ENCODE results near the gene GYPB. TPM values are rescaled to one million over a fixed set of nuclear protein-coding genes. Genes with fewer than 3 reads are reported as not detected.
"Not testable (repeated sequence)": the region's sequence is repeated elsewhere in the genome, so short reads cannot be mapped to it uniquely, and the experiment has no call there.

The GYPB gene
- total and polyA plus RNA-seq, 2 donors from 2014 or later: not detected

GRCh38 chr4:144003205-144003889 lies 15.8 kb downstream of the GYPB start:
- H3K9ac ChIP-seq (ENCODE audit: low read length in 3 of 3); intact Hi-C loops (cut with DNase I); H3K4me3 ChIP-seq (ENCODE audit: low read length in 3 of 3); H3K9me3 ChIP-seq (ENCODE audit: control insufficient read depth in 2 of 3, insufficient read depth in 1 of 3, low read length in 3 of 3); H3K27me3 ChIP-seq (ENCODE audit: control insufficient read depth, insufficient read depth, low read length); DNase-seq; H3K4me1 ChIP-seq (ENCODE audit: control insufficient read depth in 2 of 3, insufficient read depth in 2 of 3, low read depth in 1 of 3, low read length in 3 of 3); H3K27ac ChIP-seq (ENCODE audit: low read depth in 2 of 2, low read length in 2 of 2); FAIRE-seq; H3K36me3 ChIP-seq (ENCODE audit: control insufficient read depth in 2 of 3, insufficient read depth in 3 of 3, low read length in 3 of 3): not testable (repeated sequence)

GRCh38 chr4:144000331-144000995 lies 18.7 kb downstream of the GYPB start:
- FAIRE-seq; H3K27me3 ChIP-seq (ENCODE audit: control insufficient read depth, insufficient read depth, low read length); H3K27ac ChIP-seq (ENCODE audit: low read depth in 2 of 2, low read length in 2 of 2); H3K9me3 ChIP-seq (ENCODE audit: control insufficient read depth in 2 of 3, insufficient read depth in 1 of 3, low read length in 3 of 3); H3K4me3 ChIP-seq (ENCODE audit: low read length in 3 of 3); intact Hi-C loops (cut with DNase I); H3K4me1 ChIP-seq (ENCODE audit: control insufficient read depth in 2 of 3, insufficient read depth in 2 of 3, low read depth in 1 of 3, low read length in 3 of 3); DNase-seq; H3K36me3 ChIP-seq (ENCODE audit: control insufficient read depth in 2 of 3, insufficient read depth in 3 of 3, low read length in 3 of 3); H3K9ac ChIP-seq (ENCODE audit: low read length in 3 of 3): not testable (repeated sequence)

DNA sequence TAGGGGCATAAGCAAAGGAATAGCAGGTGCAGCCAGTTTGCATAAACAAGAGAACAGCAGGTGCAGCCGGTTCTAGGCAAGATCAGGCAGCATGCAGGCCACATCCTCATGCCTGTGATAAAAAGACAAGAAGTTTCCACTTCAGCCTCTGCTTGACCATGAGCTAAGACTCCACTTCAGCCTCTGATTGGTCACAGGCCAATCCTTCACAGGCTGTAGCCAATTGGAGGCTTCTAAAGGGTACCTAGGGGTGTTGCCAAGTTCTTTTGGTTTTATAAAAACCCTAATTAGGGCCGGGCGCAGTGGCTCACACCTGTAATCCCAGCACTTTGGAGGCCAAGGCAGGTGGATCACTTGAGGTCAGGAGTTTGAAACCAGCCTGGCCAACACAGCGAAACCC lies 23.0 kb downstream of the GYPB start:
- DNase-seq; intact Hi-C loops (cut with DNase I); FAIRE-seq; H3K27me3 ChIP-seq (ENCODE audit: control insufficient read depth, insufficient read depth, low read length); H3K36me3 ChIP-seq (ENCODE audit: control insufficient read depth in 2 of 3, insufficient read depth in 3 of 3, low read length in 3 of 3); H3K9ac ChIP-seq (ENCODE audit: low read length in 3 of 3); H3K4me3 ChIP-seq (ENCODE audit: low read length in 3 of 3); H3K4me1 ChIP-seq (ENCODE audit: control insufficient read depth in 2 of 3, insufficient read depth in 2 of 3, low read depth in 1 of 3, low read length in 3 of 3); H3K27ac ChIP-seq (ENCODE audit: low read depth in 2 of 2, low read length in 2 of 2); H3K9me3 ChIP-seq (ENCODE audit: control insufficient read depth in 2 of 3, insufficient read depth in 1 of 3, low read length in 3 of 3): not testable (repeated sequence)

GRCh38 chr4:143991761-143992160 lies 27.4 kb downstream of the GYPB start:
- H3K9ac ChIP-seq (ENCODE audit: low read length in 3 of 3); H3K4me3 ChIP-seq (ENCODE audit: low read length in 3 of 3); DNase-seq; H3K27ac ChIP-seq (ENCODE audit: low read depth in 2 of 2, low read length in 2 of 2); H3K9me3 ChIP-seq (ENCODE audit: control insufficient read depth in 2 of 3, insufficient read depth in 1 of 3, low read length in 3 of 3); H3K36me3 ChIP-seq (ENCODE audit: control insufficient read depth in 2 of 3, insufficient read depth in 3 of 3, low read length in 3 of 3); intact Hi-C loops (cut with DNase I); H3K27me3 ChIP-seq (ENCODE audit: control insufficient read depth, insufficient read depth, low read length); H3K4me1 ChIP-seq (ENCODE audit: control insufficient read depth in 2 of 3, insufficient read depth in 2 of 3, low read depth in 1 of 3, low read length in 3 of 3); FAIRE-seq: not testable (repeated sequence)

DNA sequence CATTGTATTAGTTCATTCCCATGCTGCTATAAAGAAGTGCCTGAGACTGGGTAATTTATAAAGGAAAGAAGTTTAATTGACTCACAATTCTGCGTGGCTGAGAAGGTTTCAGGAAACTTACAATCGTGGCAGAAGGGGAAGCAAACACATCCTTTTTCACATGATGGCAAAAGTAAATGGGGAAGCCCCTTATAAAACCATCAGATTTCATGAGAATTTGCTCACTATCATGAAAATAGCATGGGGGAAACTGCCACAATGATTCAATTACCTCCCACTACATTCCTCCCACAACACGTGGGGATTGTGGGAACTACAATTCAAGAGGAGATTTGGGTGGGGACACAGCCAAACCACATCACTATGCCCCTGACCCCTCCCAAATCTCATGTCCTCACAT lies 28.5 kb downstream of the GYPB start:
- FAIRE-seq; intact Hi-C loops (cut with DNase I); DNase-seq: not testable (repeated sequence)

DNA sequence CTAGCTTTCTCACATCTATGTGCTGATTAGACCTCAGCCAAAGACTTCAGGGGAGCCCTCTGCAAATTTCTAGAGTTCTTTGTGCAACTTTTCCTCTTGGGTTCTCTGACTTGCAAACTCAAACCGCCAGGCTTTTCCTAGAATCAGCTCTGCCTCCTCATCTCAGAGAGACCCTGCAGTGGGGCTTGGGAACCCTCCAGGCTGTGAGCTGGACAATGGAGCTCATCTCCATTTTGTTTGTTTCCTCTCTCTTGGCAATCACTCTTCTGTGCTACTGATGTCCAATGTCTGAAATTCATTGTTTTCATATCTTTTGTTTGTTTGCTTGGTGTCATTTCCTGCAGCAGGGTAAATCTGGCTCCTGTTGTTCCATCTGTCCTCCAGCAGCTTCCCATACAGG lies 33.0 kb downstream of the GYPB start:
- no peak overlapping the region for H3K4me3 ChIP-seq (ENCODE audit: low read length in 3 of 3)
- intact Hi-C loops (cut with DNase I): no loop called here
- no peaks in the 10 kb centered on the region for H3K9me3 ChIP-seq (ENCODE audit: control insufficient read depth in 2 of 3, insufficient read depth in 1 of 3, low read length in 3 of 3)
- no peaks in the 10 kb centered on the region for H3K36me3 ChIP-seq (ENCODE audit: control insufficient read depth in 2 of 3, insufficient read depth in 3 of 3, low read length in 3 of 3)
- TF ChIP-seq CTCF (IDR thresholded peaks at IDR 0.05; ENCODE audit: borderline replicate concordance, extremely low read depth, insufficient read depth): no peak
- H3K27ac ChIP-seq (ENCODE audit: low read depth in 2 of 2, low read length in 2 of 2): no peak overlapping the region
- no peaks in the 10 kb centered on the region for H3K27me3 ChIP-seq (ENCODE audit: control insufficient read depth, insufficient read depth, low read length)
- no peak for DNase-seq
- H3K4me1 ChIP-seq (ENCODE audit: control insufficient read depth in 2 of 3, insufficient read depth in 2 of 3, low read depth in 1 of 3, low read length in 3 of 3): no peaks in the 10 kb centered on the region
- no peak for FAIRE-seq
- H3K9ac ChIP-seq (ENCODE audit: low read length in 3 of 3): no peak overlapping the region

More for the DNA sequence above, 28.5 kb downstream of the GYPB start:
- not testable (repeated sequence) for H3K27me3 ChIP-seq (ENCODE audit: control insufficient read depth, insufficient read depth, low read length); H3K4me3 ChIP-seq (ENCODE audit: low read length in 3 of 3); H3K9me3 ChIP-seq (ENCODE audit: control insufficient read depth in 2 of 3, insufficient read depth in 1 of 3, low read length in 3 of 3); H3K27ac ChIP-seq (ENCODE audit: low read depth in 2 of 2, low read length in 2 of 2); H3K9ac ChIP-seq (ENCODE audit: low read length in 3 of 3); H3K4me1 ChIP-seq (ENCODE audit: control insufficient read depth in 2 of 3, insufficient read depth in 2 of 3, low read depth in 1 of 3, low read length in 3 of 3); H3K36me3 ChIP-seq (ENCODE audit: control insufficient read depth in 2 of 3, insufficient read depth in 3 of 3, low read length in 3 of 3)

DNA sequence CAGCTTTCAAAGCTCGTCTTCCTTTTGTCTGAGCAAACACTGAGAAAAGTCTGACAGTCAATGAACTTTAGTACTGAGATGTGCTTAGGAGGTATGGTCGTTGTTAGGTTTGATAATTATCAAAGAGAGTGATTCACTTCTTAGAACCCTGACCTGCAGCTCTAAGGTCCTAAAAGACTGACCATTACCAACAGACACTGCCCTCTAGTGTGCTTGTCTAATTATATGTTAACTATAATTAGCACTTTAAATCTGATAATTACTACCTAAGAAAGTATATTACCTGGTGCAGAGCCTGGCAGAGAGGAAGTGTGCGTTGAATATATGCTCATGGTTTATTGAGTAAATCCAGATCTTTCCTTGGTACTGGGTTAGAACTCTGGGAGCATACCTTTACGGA lies 38.4 kb downstream of the GYPB start:
- H3K36me3 ChIP-seq (ENCODE audit: control insufficient read depth in 2 of 3, insufficient read depth in 3 of 3, low read length in 3 of 3); FAIRE-seq; intact Hi-C loops (cut with DNase I); H3K9ac ChIP-seq (ENCODE audit: low read length in 3 of 3); H3K27ac ChIP-seq (ENCODE audit: low read depth in 2 of 2, low read length in 2 of 2); H3K27me3 ChIP-seq (ENCODE audit: control insufficient read depth, insufficient read depth, low read length); H3K4me3 ChIP-seq (ENCODE audit: low read length in 3 of 3); H3K9me3 ChIP-seq (ENCODE audit: control insufficient read depth in 2 of 3, insufficient read depth in 1 of 3, low read length in 3 of 3); H3K4me1 ChIP-seq (ENCODE audit: control insufficient read depth in 2 of 3, insufficient read depth in 2 of 3, low read depth in 1 of 3, low read length in 3 of 3): not testable (repeated sequence)
- DNase-seq: peak in 2 of 5 donors; percentile 10 to 11
